Activated T-cell treated with anti-CD3 and anti-CD28 coated beads, Interleukin-2, amount 50 U/mL, for 24 hours (primary cell): ENCODE results near the gene AGK.
"Not testable (repeated sequence)": the region's sequence is repeated elsewhere in the genome, so short reads cannot be mapped to it uniquely, and the experiment has no call there.

ENCODE experiments used
- DNase-seq: peaks from one replicate; pipeline ENCODE4 v3.0.0-alpha.2; 2020
- H3K27ac Mint-ChIP-seq: 2 replicates; pipeline ENCODE4 v1.8.0; 2020; ENCODE audit warnings: mild to moderate bottlenecking, mixed read lengths
- H3K27me3 Mint-ChIP-seq: 2 replicates; pipeline ENCODE4 v1.8.0; 2020; ENCODE audit warnings: mixed read lengths
- H3K36me3 Mint-ChIP-seq: 2 replicates; pipeline ENCODE4 v1.8.0; 2020; ENCODE audit warnings: low read depth, mixed read lengths
- H3K4me1 Mint-ChIP-seq: 2 replicates; pipeline ENCODE4 v1.8.0; 2020; ENCODE audit warnings: low read depth, mixed read lengths
- H3K4me3 Mint-ChIP-seq: 2 replicates; pipeline ENCODE4 v1.8.0; 2020; ENCODE audit warnings: mild to moderate bottlenecking, moderate library complexity, mixed read lengths
- H3K9me3 Mint-ChIP-seq: 2 replicates; pipeline ENCODE4 v1.8.0; 2020; ENCODE audit warnings: mixed read lengths

Gene AGK

GRCh38 chr7:141563956-141564623, 12.9 kb downstream of the AGK start:
- Mint-ChIP-seq H3K9me3 (peaks cover 13% of the 10 kb centered on the region), H3K4me1 (peaks cover 68% of the 10 kb centered on the region), H3K27ac (peak overlapping the region; percentile 88), H3K4me3 (no peak overlapping the region), H3K36me3 (peaks cover 100% of the 10 kb centered on the region), H3K27me3 (no peaks in the 10 kb centered on the region)
- no peak for DNase-seq

- Mint-ChIP-seq H3K9me3 (peaks cover 7% of the 10 kb centered on the region), H3K36me3 (peaks cover 94% of the 10 kb centered on the region), H3K4me1 (peaks cover 59% of the 10 kb centered on the region), H3K27me3 (no peaks in the 10 kb centered on the region), H3K4me3 (no peak overlapping the region), H3K27ac (no peak overlapping the region)
- DNase-seq: no peak
Measured at GRCh38 chr7:141567432-141567831, 16.2 kb downstream of the AGK start.

GRCh38 chr7:141568227-141568626, 17.0 kb downstream of the AGK start:
- no peak overlapping the region for H3K27ac Mint-ChIP-seq

GRCh38 chr7:141571059-141571458, 19.8 kb downstream of the AGK start:
- H3K36me3 Mint-ChIP-seq: peaks cover 92% of the 10 kb centered on the region
- peaks cover 20% of the 10 kb centered on the region for H3K9me3 Mint-ChIP-seq
- H3K4me1 Mint-ChIP-seq: peaks cover 34% of the 10 kb centered on the region
- DNase-seq: no peak
- H3K27me3 Mint-ChIP-seq: no peaks in the 10 kb centered on the region
- H3K4me3 Mint-ChIP-seq: no peak overlapping the region
- H3K27ac Mint-ChIP-seq: no peak overlapping the region

More at GRCh38 chr7:141568227-141568626, 17.0 kb downstream of the AGK start:
- Mint-ChIP-seq H3K36me3 (peaks cover 93% of the 10 kb centered on the region), H3K4me1 (peaks cover 56% of the 10 kb centered on the region), H3K9me3 (peaks cover 7% of the 10 kb centered on the region), H3K27me3 (no peaks in the 10 kb centered on the region), H3K4me3 (no peak overlapping the region)
- DNase-seq: no peak

- DNase-seq: no peak
- H3K27me3 Mint-ChIP-seq: no peaks in the 10 kb centered on the region
- peaks cover 89% of the 10 kb centered on the region for H3K36me3 Mint-ChIP-seq
- H3K4me1 Mint-ChIP-seq: peaks cover 27% of the 10 kb centered on the region
- no peak overlapping the region for H3K4me3 Mint-ChIP-seq
- H3K9me3 Mint-ChIP-seq: peaks cover 25% of the 10 kb centered on the region
- peak overlapping the region; percentile 48 for H3K27ac Mint-ChIP-seq
Measured at GRCh38 chr7:141572175-141572574, 21.0 kb downstream of the AGK start.

- no peak for DNase-seq
- H3K27me3 Mint-ChIP-seq: no peaks in the 10 kb centered on the region
- H3K4me3 Mint-ChIP-seq: no peak overlapping the region
Measured at GRCh38 chr7:141573511-141573910, 22.3 kb downstream of the AGK start.

GRCh38 chr7:141575164-141575563, 24.0 kb downstream of the AGK start:
- Mint-ChIP-seq H3K4me3 (no peak overlapping the region), H3K27ac (no peak overlapping the region), H3K36me3 (peaks cover 73% of the 10 kb centered on the region), H3K4me1 (peaks cover 25% of the 10 kb centered on the region), H3K9me3 (peaks cover 25% of the 10 kb centered on the region), H3K27me3 (no peaks in the 10 kb centered on the region)
- DNase-seq: no peak

More at GRCh38 chr7:141573511-141573910, 22.3 kb downstream of the AGK start:
- H3K36me3 Mint-ChIP-seq: peaks cover 86% of the 10 kb centered on the region
- H3K27ac Mint-ChIP-seq: no peak overlapping the region
- H3K9me3 Mint-ChIP-seq: peaks cover 25% of the 10 kb centered on the region
- H3K4me1 Mint-ChIP-seq: peaks cover 25% of the 10 kb centered on the region

GRCh38 chr7:141575654-141576448, 24.6 kb downstream of the AGK start:
- Mint-ChIP-seq H3K27me3 (no peaks in the 10 kb centered on the region), H3K27ac (no peak overlapping the region), H3K9me3 (peaks cover 25% of the 10 kb centered on the region), H3K36me3 (peaks cover 69% of the 10 kb centered on the region), H3K4me3 (no peak overlapping the region), H3K4me1 (peaks cover 25% of the 10 kb centered on the region)
- no peak for DNase-seq

GRCh38 chr7:141577043-141577839, 26.0 kb downstream of the AGK start:
- Mint-ChIP-seq H3K27me3 (no peaks in the 10 kb centered on the region), H3K27ac (no peak overlapping the region), H3K4me3 (no peak overlapping the region), H3K9me3 (peaks cover 25% of the 10 kb centered on the region), H3K36me3 (peaks cover 55% of the 10 kb centered on the region), H3K4me1 (peaks cover 12% of the 10 kb centered on the region)
- no peak for DNase-seq

- Mint-ChIP-seq H3K36me3 (peaks cover 30% of the 10 kb centered on the region), H3K4me1 (peaks cover 25% of the 10 kb centered on the region), H3K9me3 (peaks cover 20% of the 10 kb centered on the region)
- H3K27ac Mint-ChIP-seq, H3K4me3 Mint-ChIP-seq, DNase-seq, H3K27me3 Mint-ChIP-seq: not testable (repeated sequence)
Measured at GRCh38 chr7:141579953-141580352, 28.7 kb downstream of the AGK start.

GRCh38 chr7:141582063-141582462, 30.9 kb downstream of the AGK start:
- H3K9me3 Mint-ChIP-seq, DNase-seq, H3K27me3 Mint-ChIP-seq, H3K4me3 Mint-ChIP-seq, H3K27ac Mint-ChIP-seq: not testable (repeated sequence)
- Mint-ChIP-seq H3K4me1 (peaks cover 44% of the 10 kb centered on the region), H3K36me3 (peaks cover 12% of the 10 kb centered on the region)

GRCh38 chr7:141584935-141585334, 33.7 kb downstream of the AGK start:
- Mint-ChIP-seq H3K4me3 (no peak overlapping the region), H3K9me3 (peaks cover 6% of the 10 kb centered on the region), H3K4me1 (peaks cover 59% of the 10 kb centered on the region), H3K27me3 (no peaks in the 10 kb centered on the region), H3K36me3 (peaks cover 13% of the 10 kb centered on the region), H3K27ac (peak overlapping the region; percentile 87)
- DNase-seq: no peak

GRCh38 chr7:141585592-141586510, 34.6 kb downstream of the AGK start:
- Mint-ChIP-seq H3K9me3 (peaks cover 6% of the 10 kb centered on the region), H3K4me3 (peak overlapping the region; percentile 11), H3K4me1 (peaks cover 66% of the 10 kb centered on the region), H3K27me3 (no peaks in the 10 kb centered on the region), H3K36me3 (peaks cover 21% of the 10 kb centered on the region), H3K27ac (peak overlapping the region; percentile 87)
- no peak for DNase-seq

- Mint-ChIP-seq H3K27ac (peak overlapping the region; percentile 87), H3K4me3 (peak overlapping the region; percentile 9), H3K4me1 (peaks cover 69% of the 10 kb centered on the region), H3K27me3 (no peaks in the 10 kb centered on the region), H3K36me3 (peaks cover 28% of the 10 kb centered on the region), H3K9me3 (peaks cover 6% of the 10 kb centered on the region)
- DNase-seq: no peak
Measured at GRCh38 chr7:141586878-141587277, 35.7 kb downstream of the AGK start.
